SU-DHL-6 (cell line): ENCODE measurements around the gene SLPI.

ENCODE experiments used
- H2AFZ ChIP-seq: fragments of 200-600 bp; sonication (generic); 2 replicates; pipeline ENCODE4 v1.6.1; 2014; ENCODE audit warnings: low read depth, mild to moderate bottlenecking, moderate library complexity, mixed read lengths, antibody characterized with exemption, low read length; ENCODE audit not compliant: severe bottlenecking
- H3F3A ChIP-seq: fragments of 200-600 bp; shearing (Covaris generic); 2 replicates; pipeline ENCODE4 v1.6.0; 2016; ENCODE audit warnings: antibody characterized with exemption, mild to moderate bottlenecking; ENCODE audit not compliant: insufficient read depth
- H3K27ac ChIP-seq: fragments of 200-600 bp; sonication (generic); 2 replicates; pipeline ENCODE4 v1.5.1; 2016; ENCODE audit warnings: low read depth, mild to moderate bottlenecking, low read length, moderate library complexity, mixed read lengths
- H3K27me3 ChIP-seq: fragments of 200-600 bp; sonication (generic), shearing (Covaris generic); 2 replicates; pipeline ENCODE4 v1.6.0; 2014; ENCODE audit warnings: mild to moderate bottlenecking, low read length
- H3K36me3 ChIP-seq: fragments of 200-600 bp; sonication (generic); 2 replicates; pipeline ENCODE4 v1.6.1; 2014; ENCODE audit warnings: mild to moderate bottlenecking, low read length, mixed read lengths
- H3K4me2 ChIP-seq: fragments of 300-600, 200-600 bp; shearing (Covaris generic), sonication (generic); 2 replicates; pipeline ENCODE4 v1.6.0; 2014; ENCODE audit warnings: low read length, low read depth, mild to moderate bottlenecking; ENCODE audit not compliant: poor library complexity, severe bottlenecking
- H3K4me3 ChIP-seq: fragments of 200-600 bp; sonication (generic); 2 replicates; pipeline ENCODE4 v1.5.1; 2014; ENCODE audit warnings: antibody characterized with exemption, low read length, mild to moderate bottlenecking, mixed read lengths; ENCODE audit not compliant: insufficient read depth, poor library complexity, severe bottlenecking
- H3K79me2 ChIP-seq: fragments of 200-600 bp; sonication (generic); 2 replicates; pipeline ENCODE4 v1.6.1; 2014; ENCODE audit warnings: mild to moderate bottlenecking, low read length, moderate library complexity; ENCODE audit not compliant: insufficient read depth
- H3K9ac ChIP-seq: fragments of 200-600 bp; sonication (generic); 2 replicates; pipeline ENCODE4 v1.7.0; 2014; ENCODE audit warnings: mild to moderate bottlenecking, low read length
- H3K9me2 ChIP-seq: fragments of 200-600 bp; sonication (generic); replicated peaks from 2 replicates; pipeline ENCODE4 v1.6.1; 2014; ENCODE audit warnings: low read length; ENCODE audit not compliant: insufficient read depth
- H3K9me3 ChIP-seq: fragments of 200-600 bp; sonication (generic); 2 replicates; pipeline ENCODE4 v1.6.1; 2014; ENCODE audit warnings: low read length, mixed read lengths; ENCODE audit not compliant: insufficient read depth
- H4K20me1 ChIP-seq: fragments of 200-600 bp; sonication (generic); 2 replicates; pipeline ENCODE4 v1.6.1; 2014; ENCODE audit warnings: low read depth, mild to moderate bottlenecking, antibody characterized with exemption, low read length, moderate library complexity, mixed read lengths
- EZH2phosphoT487 ChIP-seq: fragments of 200-600 bp; sonication (generic), shearing (Covaris generic); conservative IDR thresholded peaks from 2 replicates; pipeline ENCODE4 v1.6.1; 2018; ENCODE audit warnings: mild to moderate bottlenecking, antibody characterized with exemption, low read length, moderate library complexity, mixed read lengths
- TF ChIP-seq, protein P1 (sequence below): fragments of 200-600 bp; sonication (generic); IDR thresholded peaks from one replicate; pipeline ENCODE4 v1.5.1; 2017; ENCODE audit warnings: antibody characterized with exemption, mild to moderate bottlenecking, low read length, moderate library complexity; ENCODE audit not compliant: insufficient read depth, poor library complexity, severe bottlenecking

Gene SLPI

DNA sequence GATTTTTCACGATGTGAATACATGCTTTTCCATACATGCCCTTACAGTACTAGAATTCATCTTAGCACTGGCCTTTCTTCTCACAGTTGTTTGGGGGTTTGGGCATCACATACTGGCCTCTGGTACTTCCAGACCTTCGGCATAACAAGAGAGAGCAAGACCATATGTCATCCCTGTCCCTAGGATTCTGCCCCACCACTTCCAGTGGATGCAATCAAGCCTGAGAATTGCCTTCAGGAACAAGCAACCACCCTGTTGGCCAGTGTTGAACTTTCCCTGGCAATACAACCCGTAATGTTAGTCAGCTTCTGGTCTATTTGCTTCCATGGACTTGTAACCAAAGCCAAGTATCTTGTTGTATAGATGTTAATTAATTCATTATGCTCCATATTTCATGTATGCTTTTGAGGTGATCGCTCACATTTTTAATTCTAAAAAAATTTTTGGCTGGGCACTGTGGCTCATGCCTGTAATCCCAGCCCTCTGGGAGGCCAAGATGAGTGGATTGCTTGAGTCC is 15.4 kb upstream of the SLPI start:
- no peaks in the 10 kb centered on the region for H3K27me3 ChIP-seq
- no peaks in the 10 kb centered on the region for H3K9me3 ChIP-seq
- no peaks in the 10 kb centered on the region for H3K9me2 ChIP-seq
- no peak overlapping the region for H3K27ac ChIP-seq
- H3K9ac ChIP-seq: no peak overlapping the region
- H3K4me2 ChIP-seq: no peak overlapping the region
- H4K20me1 ChIP-seq: no peaks in the 10 kb centered on the region
- no peak overlapping the region for H2AFZ ChIP-seq
- H3K36me3 ChIP-seq: no peaks in the 10 kb centered on the region
- no peak overlapping the region for H3K4me3 ChIP-seq
- no peaks in the 10 kb centered on the region for H3F3A ChIP-seq
- H3K79me2 ChIP-seq: no peaks in the 10 kb centered on the region
- TF ChIP-seq, protein P1, sequence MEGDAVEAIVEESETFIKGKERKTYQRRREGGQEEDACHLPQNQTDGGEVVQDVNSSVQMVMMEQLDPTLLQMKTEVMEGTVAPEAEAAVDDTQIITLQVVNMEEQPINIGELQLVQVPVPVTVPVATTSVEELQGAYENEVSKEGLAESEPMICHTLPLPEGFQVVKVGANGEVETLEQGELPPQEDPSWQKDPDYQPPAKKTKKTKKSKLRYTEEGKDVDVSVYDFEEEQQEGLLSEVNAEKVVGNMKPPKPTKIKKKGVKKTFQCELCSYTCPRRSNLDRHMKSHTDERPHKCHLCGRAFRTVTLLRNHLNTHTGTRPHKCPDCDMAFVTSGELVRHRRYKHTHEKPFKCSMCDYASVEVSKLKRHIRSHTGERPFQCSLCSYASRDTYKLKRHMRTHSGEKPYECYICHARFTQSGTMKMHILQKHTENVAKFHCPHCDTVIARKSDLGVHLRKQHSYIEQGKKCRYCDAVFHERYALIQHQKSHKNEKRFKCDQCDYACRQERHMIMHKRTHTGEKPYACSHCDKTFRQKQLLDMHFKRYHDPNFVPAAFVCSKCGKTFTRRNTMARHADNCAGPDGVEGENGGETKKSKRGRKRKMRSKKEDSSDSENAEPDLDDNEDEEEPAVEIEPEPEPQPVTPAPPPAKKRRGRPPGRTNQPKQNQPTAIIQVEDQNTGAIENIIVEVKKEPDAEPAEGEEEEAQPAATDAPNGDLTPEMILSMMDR: no peak
- TF ChIP-seq EZH2phosphoT487: no peak

- no peaks in the 10 kb centered on the region for H3F3A ChIP-seq
- no peaks in the 10 kb centered on the region for H3K9me3 ChIP-seq
- no peaks in the 10 kb centered on the region for H3K9me2 ChIP-seq
- no peak overlapping the region for H3K4me2 ChIP-seq
- H4K20me1 ChIP-seq: no peaks in the 10 kb centered on the region
- no peaks in the 10 kb centered on the region for H3K27me3 ChIP-seq
- H3K27ac ChIP-seq: no peak overlapping the region
- H2AFZ ChIP-seq: no peak overlapping the region
- no peaks in the 10 kb centered on the region for H3K36me3 ChIP-seq
- TF ChIP-seq EZH2phosphoT487: no peak
- TF ChIP-seq, protein P1: no peak
- no peaks in the 10 kb centered on the region for H3K79me2 ChIP-seq
- H3K9ac ChIP-seq: no peak overlapping the region
- H3K4me3 ChIP-seq: no peak overlapping the region
Measured at GRCh38 chr20:45269056-45269455, 14.7 kb upstream of the SLPI start.

DNA sequence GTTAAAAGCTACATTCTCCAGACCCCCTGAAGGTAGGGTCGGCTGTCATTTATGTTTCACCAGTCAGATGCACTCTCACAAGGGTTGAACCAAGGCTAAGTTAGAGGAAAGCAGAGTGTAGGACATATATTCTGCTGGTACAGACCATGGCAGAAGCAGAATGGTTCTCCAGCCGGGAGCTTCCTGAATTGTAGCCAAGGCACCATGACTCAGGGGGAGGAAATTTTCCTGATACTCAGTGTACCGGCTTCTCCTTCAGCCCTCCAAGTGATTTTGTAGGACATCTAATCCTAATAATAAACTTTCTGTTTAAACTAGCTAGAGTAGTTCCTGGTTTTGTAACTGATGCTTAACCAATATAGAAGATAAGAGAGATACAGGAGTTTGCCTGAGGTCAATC is 14.2 kb upstream of the SLPI start:
- Histone ChIP-seq H3K9ac (no peak overlapping the region), H3K9me3 (no peaks in the 10 kb centered on the region), H3K27me3 (no peaks in the 10 kb centered on the region), H3K4me3 (no peak overlapping the region), H3F3A (no peaks in the 10 kb centered on the region), H3K9me2 (no peaks in the 10 kb centered on the region), H3K27ac (no peak overlapping the region), H2AFZ (no peak overlapping the region), H3K36me3 (no peaks in the 10 kb centered on the region), H4K20me1 (no peaks in the 10 kb centered on the region), H3K79me2 (no peaks in the 10 kb centered on the region), H3K4me2 (no peak overlapping the region)
- TF ChIP-seq, protein P1: no peak
- TF ChIP-seq EZH2phosphoT487: no peak
